Measurements from ENCODE around the gene GPR6. TPM values are rescaled to one million over a fixed set of nuclear protein-coding genes. Genes with fewer than 3 reads are reported as not detected.

The GPR6 gene
- total and polyA plus RNA-seq, 5 donors = not detected

- Histone ChIP-seq H3K27me3 (ENCODE audit: control insufficient read depth, insufficient read depth) (no peaks in the 10 kb centered on the region), H3K4me3 (ENCODE audit: low read length) (no peak overlapping the region), H3K9me3 (ENCODE audit: control insufficient read depth, low read length) (no peaks in the 10 kb centered on the region), H3K4me1 (ENCODE audit: control insufficient read depth, insufficient read depth, low read length) (no peaks in the 10 kb centered on the region), H3K27ac (ENCODE audit: low read length) (no peak overlapping the region)
- no peak for ATAC-seq
- WGBS = 94% methylated on average over 2 of the region's 2 CpGs
- no peak for DNase-seq
- intact Hi-C loops (cut with DNase I) = no loop called here
These were observed 14.4 kb upstream of the GPR6 start for GRCh38 chr6:109963598-109964170.

GRCh38 chr6:109964949-109965348 lies 13.2 kb upstream of the GPR6 start:
- Histone ChIP-seq H3K27ac (ENCODE audit: low read length) (no peak overlapping the region), H3K4me3 (ENCODE audit: low read length) (no peak overlapping the region), H3K4me1 (ENCODE audit: control insufficient read depth, insufficient read depth, low read length) (no peaks in the 10 kb centered on the region), H3K27me3 (ENCODE audit: control insufficient read depth, insufficient read depth) (no peaks in the 10 kb centered on the region), H3K9me3 (ENCODE audit: control insufficient read depth, low read length) (no peaks in the 10 kb centered on the region)
- 93% methylated on average over 2 of the region's 2 CpGs for WGBS
- no peak for DNase-seq
- ATAC-seq = no peak
- intact Hi-C loops (cut with DNase I) = no loop called here

- no peaks in the 10 kb centered on the region for H3K27me3 ChIP-seq (ENCODE audit: control insufficient read depth, insufficient read depth)
- intact Hi-C loops (cut with DNase I) = no loop called here
- WGBS = 93% methylated on average over 1 of the region's 1 CpG
These were observed 11.8 kb upstream of the GPR6 start for GRCh38 chr6:109966299-109966698.

GRCh38 chr6:109977791-109978173 lies 329 bp upstream of the GPR6 start:
- Histone ChIP-seq H3K4me1 (ENCODE audit: control insufficient read depth, insufficient read depth, low read length) (peaks cover 2% of the 10 kb centered on the region), H3K9me3 (ENCODE audit: control insufficient read depth, low read length) (no peaks in the 10 kb centered on the region), H3K27me3 (ENCODE audit: control insufficient read depth, insufficient read depth) (peaks cover 3% of the 10 kb centered on the region), H3K4me3 (ENCODE audit: low read length) (no peak overlapping the region), H3K27ac (ENCODE audit: low read length) (no peak overlapping the region)
- intact Hi-C loops (cut with DNase I) = no loop called here
- WGBS = 17% methylated on average over 9 of the region's 9 CpGs
- DNase-seq = no peak
- ATAC-seq = no peak

More at GRCh38 chr6:109966299-109966698, 11.8 kb upstream of the GPR6 start:
- H3K27ac ChIP-seq (ENCODE audit: low read length) = no peak overlapping the region
- no peak for DNase-seq
- no peak for ATAC-seq
- no peaks in the 10 kb centered on the region for H3K9me3 ChIP-seq (ENCODE audit: control insufficient read depth, low read length)
- H3K4me3 ChIP-seq (ENCODE audit: low read length) = no peak overlapping the region
- no peaks in the 10 kb centered on the region for H3K4me1 ChIP-seq (ENCODE audit: control insufficient read depth, insufficient read depth, low read length)

- ATAC-seq = peak in 1 of 2 donors; percentile 16
- Histone ChIP-seq H3K4me3 (ENCODE audit: low read length) (no peak overlapping the region), H3K27ac (ENCODE audit: low read length) (no peak overlapping the region), H3K9me3 (ENCODE audit: control insufficient read depth, low read length) (no peaks in the 10 kb centered on the region), H3K27me3 (ENCODE audit: control insufficient read depth, insufficient read depth) (peaks cover 3% of the 10 kb centered on the region), H3K4me1 (ENCODE audit: control insufficient read depth, insufficient read depth, low read length) (peaks cover 2% of the 10 kb centered on the region)
- intact Hi-C loops (cut with DNase I) = no loop called here
- WGBS = 8% methylated on average over 81 of the region's 81 CpGs
- peak in 1 of 3 donors; percentile 31 for DNase-seq
These were observed 1.2 kb downstream of the GPR6 start for GRCh38 chr6:109979033-109979921.

- Histone ChIP-seq H3K9me3 (ENCODE audit: control insufficient read depth, low read length) (no peaks in the 10 kb centered on the region), H3K4me3 (ENCODE audit: low read length) (no peak overlapping the region), H3K27ac (ENCODE audit: low read length) (no peak overlapping the region), H3K27me3 (ENCODE audit: control insufficient read depth, insufficient read depth) (no peaks in the 10 kb centered on the region), H3K4me1 (ENCODE audit: control insufficient read depth, insufficient read depth, low read length) (no peaks in the 10 kb centered on the region)
- 94% methylated on average over 2 of the region's 2 CpGs for WGBS
- DNase-seq = no peak
- intact Hi-C loops (cut with DNase I) = no loop called here
- ATAC-seq = no peak
These were observed 6.3 kb downstream of the GPR6 start for GRCh38 chr6:109984410-109984809.

GRCh38 chr6:109987196-109987595 lies 9.1 kb downstream of the GPR6 start:
- DNase-seq = no peak
- no peaks in the 10 kb centered on the region for H3K4me1 ChIP-seq (ENCODE audit: control insufficient read depth, insufficient read depth, low read length)
- intact Hi-C loops (cut with DNase I) = no loop called here
- no peak overlapping the region for H3K4me3 ChIP-seq (ENCODE audit: low read length)
- no peaks in the 10 kb centered on the region for H3K27me3 ChIP-seq (ENCODE audit: control insufficient read depth, insufficient read depth)
- 85% methylated on average over 1 of the region's 1 CpG for WGBS
- H3K9me3 ChIP-seq (ENCODE audit: control insufficient read depth, low read length) = no peaks in the 10 kb centered on the region
- ATAC-seq = no peak
- no peak overlapping the region for H3K27ac ChIP-seq (ENCODE audit: low read length)

- ATAC-seq = no peak
- intact Hi-C loops (cut with DNase I) = no loop called here
- Histone ChIP-seq H3K4me1 (ENCODE audit: control insufficient read depth, insufficient read depth, low read length) (no peaks in the 10 kb centered on the region), H3K9me3 (ENCODE audit: control insufficient read depth, low read length) (no peaks in the 10 kb centered on the region), H3K4me3 (ENCODE audit: low read length) (no peak overlapping the region), H3K27ac (ENCODE audit: low read length) (no peak overlapping the region), H3K27me3 (ENCODE audit: control insufficient read depth, insufficient read depth) (no peaks in the 10 kb centered on the region)
- no peak for DNase-seq
- 89% methylated on average over 4 of the region's 4 CpGs for WGBS
These were observed 13.3 kb downstream of the GPR6 start for GRCh38 chr6:109991201-109992101.

GRCh38 chr6:109998159-109998785 lies 20.2 kb downstream of the GPR6 start:
- Histone ChIP-seq H3K27ac (ENCODE audit: low read length) (no peak overlapping the region), H3K4me3 (ENCODE audit: low read length) (no peak overlapping the region), H3K27me3 (ENCODE audit: control insufficient read depth, insufficient read depth) (no peaks in the 10 kb centered on the region), H3K4me1 (ENCODE audit: control insufficient read depth, insufficient read depth, low read length) (no peaks in the 10 kb centered on the region), H3K9me3 (ENCODE audit: control insufficient read depth, low read length) (no peaks in the 10 kb centered on the region)
- ATAC-seq = no peak
- WGBS = 31% methylated on average over 3 of the region's 3 CpGs
- intact Hi-C loops (cut with DNase I) = no loop called here
- no peak for DNase-seq

GRCh38 chr6:109999740-110000139 lies 21.6 kb downstream of the GPR6 start:
- 76% methylated on average over 3 of the region's 3 CpGs for WGBS
- intact Hi-C loops (cut with DNase I) = no loop called here
- ATAC-seq = no peak
- no peaks in the 10 kb centered on the region for H3K9me3 ChIP-seq (ENCODE audit: control insufficient read depth, low read length)
- DNase-seq = no peak
- no peak overlapping the region for H3K27ac ChIP-seq (ENCODE audit: low read length)
- no peaks in the 10 kb centered on the region for H3K4me1 ChIP-seq (ENCODE audit: control insufficient read depth, insufficient read depth, low read length)
- H3K27me3 ChIP-seq (ENCODE audit: control insufficient read depth, insufficient read depth) = no peaks in the 10 kb centered on the region
- no peak overlapping the region for H3K4me3 ChIP-seq (ENCODE audit: low read length)

All from right cardiac atrium (tissue), 5 donors.